HCT116 (cell line): ENCODE data around the gene TAC4. TPM values are rescaled to one million over a fixed set of nuclear protein-coding genes. Genes with fewer than 3 reads are reported as not detected.

ENCODE experiments used
- ATAC-seq: fragments of 200-7000 bp; cut with Tn5 transposase; 2 replicates; pipeline ENCODE4 v1.9.1; 2020; ENCODE audit warnings: mild to moderate bottlenecking, moderate library complexity
- BruUV-seq: library from RNA; stranded (reverse); fragments of 400-500 nt; replicated peaks from 2 replicates; lab custom pipeline; 2021; lab: Mats Ljungman, UMichigan
- CTCF ChIA-PET: fragments of 300-600 bp; sonication (Branson Sonifier 250); formaldehyde crosslinking; loops from one replicate; lab custom pipeline; 2021; ENCODE audit warnings: antibody characterized with exemption; lab: Charles Lee
- POLR2A ChIA-PET: fragments of 300-600, 350-600 bp; sonication (Branson Sonifier 250); formaldehyde crosslinking; loops from one replicate; lab custom pipeline; 2021; ENCODE audit warnings: antibody characterized with exemption; lab: Charles Lee
- RAD21 ChIA-PET, 2 experiments: fragments of 300-600 bp; sonication (Branson Sonifier 250); formaldehyde crosslinking; loops; one replicate each; lab custom pipeline; 2023; ENCODE audit warnings: low total read pairs in 2 of 2; ENCODE audit not compliant: uncharacterized antibody in 2 of 2, unreplicated experiment in 2 of 2, low non-redundant PET in 1 of 2; lab: Charles Lee
- DNase-seq: peaks from one replicate; pipeline ENCODE4 v3.0.0-alpha.2; 2010; ENCODE audit warnings: low read depth, low spot score
- H2AFZ ChIP-seq: fragments of 200-600 bp; shearing (Covaris generic), sonication (generic); 2 replicates; pipeline ENCODE4 v1.6.1; 2017; ENCODE audit warnings: low read depth, mixed run types, mixed read lengths, antibody characterized with exemption, low read length; ENCODE audit not compliant: poor library complexity, severe bottlenecking
- H3K27ac ChIP-seq: 2 replicates; pipeline ENCODE4 v1.5.1; 2012; ENCODE audit warnings: low read depth, low read length
- H3K27me3 ChIP-seq: fragments of 200-600 bp; sonication (generic); 2 replicates; pipeline ENCODE4 v1.6.1; 2016; ENCODE audit warnings: mixed run types, low read length, mixed read lengths; ENCODE audit not compliant: insufficient read depth
- H3K36me3 ChIP-seq, 2 experiments: fragments of 200-500 bp in 1 of 2; fragments of 200-600 bp in 1 of 2; sonication (Bioruptor generic) in 1 of 2; sonication (generic) in 1 of 2; 2 replicates each; pipeline versions ENCODE4 v1.5.1 to v1.6.1; 2014 to 2016; ENCODE audit warnings: low read length in 2 of 2, inconsistent platforms in 1 of 2, mixed read lengths in 1 of 2, mixed run types in 1 of 2; ENCODE audit not compliant: insufficient read depth in 2 of 2, control insufficient read depth in 1 of 2
- H3K4me1 ChIP-seq, 2 experiments: fragments of 200-600 bp in 1 of 2; sonication (generic) in 1 of 2; 2 replicates each; pipeline versions ENCODE4 v1.5.1 to v1.6.1; 2012 to 2017; ENCODE audit warnings: low read length in 2 of 2, inconsistent platforms in 1 of 2, mild to moderate bottlenecking in 1 of 2, mixed read lengths in 1 of 2, mixed run types in 1 of 2, moderate library complexity in 1 of 2; ENCODE audit not compliant: insufficient read depth in 2 of 2, control insufficient read depth in 1 of 2
- H3K4me2 ChIP-seq: fragments of 200-600 bp; sonication (generic); 2 replicates; pipeline ENCODE4 v1.6.1; 2017; ENCODE audit warnings: mixed run types, low read length, mixed read lengths
- H3K4me3 ChIP-seq, 2 experiments: fragments of 200-600 bp in 1 of 2; sonication (generic) in 1 of 2; replicated peaks in 1 of 2; 2 replicates each; pipeline ENCODE4 v1.5.1; 2011 to 2016; ENCODE audit warnings: low read length in 2 of 2, control low read depth in 1 of 2, low read depth in 1 of 2, mild to moderate bottlenecking in 1 of 2, mixed read lengths in 1 of 2, mixed run types in 1 of 2
- H3K79me2 ChIP-seq: fragments of 200-600 bp; sonication (generic); 2 replicates; pipeline ENCODE4 v1.6.1; 2017; ENCODE audit warnings: mild to moderate bottlenecking, mixed run types, low read length, moderate library complexity, mixed read lengths; ENCODE audit not compliant: insufficient read depth
- H3K9ac ChIP-seq: fragments of 200-600 bp; sonication (generic); 2 replicates; pipeline ENCODE4 v1.6.1; 2016; ENCODE audit warnings: low read length, mixed read lengths
- H3K9me2 ChIP-seq: fragments of 200-600 bp; sonication (generic), shearing (Covaris generic); 2 replicates; pipeline ENCODE4 v1.6.1; 2017; ENCODE audit warnings: mixed run types, mild to moderate bottlenecking, moderate library complexity; ENCODE audit not compliant: insufficient read depth
- H3K9me3 ChIP-seq, 2 experiments: fragments of 200-500 bp in 1 of 2; fragments of 200-600 bp in 1 of 2; sonication (Bioruptor generic) in 1 of 2; sonication (generic) in 1 of 2; 2 replicates each; pipeline ENCODE4 v1.6.1; 2014 to 2017; ENCODE audit warnings: low read length in 2 of 2, mixed read lengths in 2 of 2, inconsistent platforms in 1 of 2, low read depth in 1 of 2, mild to moderate bottlenecking in 1 of 2, mixed run types in 1 of 2, moderate library complexity in 1 of 2; ENCODE audit not compliant: control insufficient read depth in 1 of 2, insufficient read depth in 1 of 2
- H4K20me1 ChIP-seq: fragments of 200-600 bp; sonication (generic), shearing (Covaris generic); 2 replicates; pipeline ENCODE4 v1.6.1; 2017; ENCODE audit warnings: mixed run types, mild to moderate bottlenecking, moderate library complexity; ENCODE audit not compliant: insufficient read depth
- CEBPB ChIP-seq: IDR thresholded peaks from 2 replicates; pipeline ENCODE4 v1.6.1; 2012; ENCODE audit warnings: low read depth
- EZH2 ChIP-seq: fragments of 200-600 bp; sonication (generic); IDR thresholded peaks from 2 replicates; pipeline ENCODE4 v1.6.1; 2017; ENCODE audit warnings: antibody characterized with exemption, mixed run types
- EZH2phosphoT487 ChIP-seq: fragments of 200-600 bp; IDR thresholded peaks from 2 replicates; pipeline ENCODE4 v1.6.1; 2018; ENCODE audit warnings: antibody characterized with exemption, borderline replicate concordance
- FOSL1 ChIP-seq: IDR thresholded peaks from 2 replicates; pipeline ENCODE4 v1.6.1; 2012; ENCODE audit warnings: low read depth
- POLR2A ChIP-seq: IDR thresholded peaks from 2 replicates; pipeline ENCODE4 v1.7.0; 2011; ENCODE audit warnings: borderline replicate concordance; ENCODE audit not compliant: insufficient read depth, insufficient read length; ENCODE audit errors: extremely low read depth
- POLR2AphosphoS5 ChIP-seq: IDR thresholded peaks from 2 replicates; pipeline ENCODE4 v1.6.1; 2011; ENCODE audit warnings: mild to moderate bottlenecking, low read depth, low read length, moderate library complexity
- SRF ChIP-seq: IDR thresholded peaks from 2 replicates; pipeline ENCODE4 v1.6.1; 2012; ENCODE audit warnings: low read depth
- TCF7L2 ChIP-seq: IDR thresholded peaks from 2 replicates; pipeline ENCODE4 v1.7.0; 2011; ENCODE audit warnings: borderline replicate concordance, inconsistent platforms; ENCODE audit not compliant: insufficient read depth, insufficient read length; ENCODE audit errors: extremely low read depth
- YY1 ChIP-seq: IDR thresholded peaks from 2 replicates; pipeline ENCODE4 v1.6.1; 2011; ENCODE audit warnings: low read length, low read depth, moderate library complexity, mild to moderate bottlenecking; ENCODE audit not compliant: insufficient replicate concordance; ENCODE audit errors: extremely low read depth
- intact Hi-C: fragments of 100-400 bp; cut with micrococcal nuclease; formaldehyde crosslinking; loops from 2 replicates; pipeline ENCODE4 v1.10.0; 2022
- total RNA-seq: library from RNA; stranded (reverse); gene quantifications from one replicate; pipeline ENCODE4 v1.2.1, GENCODE V29; 2021; ENCODE audit not compliant: unreplicated experiment
- TF ChIP-seq, protein P1 (sequence below): IDR thresholded peaks from 2 replicates; pipeline ENCODE4 v1.6.1; 2011; ENCODE audit warnings: mild to moderate bottlenecking, low read length, moderate library complexity; ENCODE audit not compliant: insufficient replicate concordance; ENCODE audit errors: extremely low read depth
- TF ChIP-seq, protein P2 (sequence below), 3 experiments: fragments of 200-600 bp in 1 of 3; sonication (generic) in 1 of 3; IDR thresholded peaks in 2 of 3; conservative IDR thresholded peaks in 1 of 3; 2 replicates each; pipeline ENCODE4 v1.5.1; 2012 to 2017; ENCODE audit warnings: low read depth in 2 of 3, low read length in 2 of 3, antibody characterized with exemption in 1 of 3, borderline replicate concordance in 1 of 3, control low read depth in 1 of 3, mild to moderate bottlenecking in 1 of 3, mixed read lengths in 1 of 3, mixed run types in 1 of 3, moderate library complexity in 1 of 3; ENCODE audit not compliant: insufficient read depth in 1 of 3
- TF ChIP-seq, protein P3 (sequence below): IDR thresholded peaks from 2 replicates; pipeline ENCODE4 v1.6.1; 2012

Gene TAC4
- total RNA-seq, 1 experiment from 2014 or later: not detected

DNA sequence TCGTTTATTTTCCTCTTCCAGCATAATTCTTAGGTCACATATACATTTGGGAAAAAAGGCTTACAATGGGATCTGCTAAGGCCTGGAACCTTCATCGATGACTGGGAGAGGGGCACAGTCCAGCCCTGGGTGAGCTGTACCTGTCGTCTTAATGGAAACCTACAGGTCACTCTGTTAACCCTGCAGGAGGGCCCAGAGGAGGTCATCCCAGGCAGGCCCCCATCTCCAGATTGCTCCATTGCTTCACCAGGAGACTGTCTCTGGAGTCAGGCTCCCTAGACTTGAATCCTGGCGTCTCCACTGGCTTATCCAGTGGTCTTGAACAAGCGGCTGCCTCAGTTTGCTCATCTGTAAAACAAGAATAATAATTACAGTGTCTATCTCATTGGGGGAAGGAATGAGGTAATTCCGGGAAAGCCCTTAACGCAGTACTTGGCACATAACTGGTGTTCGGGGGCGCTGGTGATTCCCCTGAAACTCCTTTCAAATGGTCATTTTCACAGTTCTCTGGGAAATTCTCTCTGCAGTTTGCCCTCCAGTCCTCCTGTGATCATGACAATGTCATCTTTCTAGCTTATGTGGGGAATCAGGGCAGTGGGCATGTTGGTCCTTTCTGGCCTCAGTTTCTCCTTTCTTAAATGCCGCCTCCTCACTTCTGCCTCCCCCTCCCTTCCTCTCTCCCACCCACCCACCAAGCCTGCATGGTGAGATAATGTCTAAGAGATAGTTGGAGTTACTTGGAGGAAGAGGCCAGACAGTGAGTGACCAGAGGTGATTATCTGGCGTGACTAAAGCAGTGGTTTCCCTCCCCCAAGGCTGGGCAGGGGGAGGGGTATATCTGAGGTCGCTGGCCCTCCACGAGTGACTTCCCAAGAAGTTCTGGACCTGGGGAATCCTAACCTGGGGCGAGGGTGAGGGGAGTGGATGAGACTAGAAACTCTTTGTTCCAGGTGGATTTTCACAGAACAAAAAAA is 31.3 kb upstream of the TAC4 start:
- Histone ChIP-seq H2AFZ (no peak overlapping the region), H3K9ac (no peak overlapping the region), H3K36me3 (no peaks in the 10 kb centered on the region), H3K27ac (no peak overlapping the region), H3K79me2 (no peaks in the 10 kb centered on the region), H3K4me2 (no peak overlapping the region), H3K4me3 (no peak overlapping the region), H3K4me1 (peaks cover 5 to 13% of the 10 kb centered on the region in 2 experiments; a peak in 3 of 4 replicates), H3K27me3 (no peaks in the 10 kb centered on the region), H4K20me1 (no peaks in the 10 kb centered on the region), H3K9me3 (no peaks in the 10 kb centered on the region), H3K9me2 (no peaks in the 10 kb centered on the region)
- ATAC-seq (no peak), DNase-seq (no peak)
- ChIA-PET CTCF (interaction anchor here (1.3 to 9.7 kb wide), 2 partner anchors 73 to 117 kb away, joined by 3 to 123 read pairs; partner anchors contain the start of gene DLX3), RAD21 (interaction anchor here (0.7 to 1.7 kb wide), 2 partner anchors 118 to 125 kb away, joined by 3 to 5 read pairs; no protein-coding TSS in a partner anchor), POLR2A (interaction anchor here (0.6 kb wide), 1 partner anchor 99 kb away, joined by 4 read pairs; no protein-coding TSS in a partner anchor)
- intact Hi-C loops: no loop called here
- TF ChIP-seq EZH2: no peak
- no peak for TF ChIP-seq SRF
- no TSS peak for BruUV-seq

DNA sequence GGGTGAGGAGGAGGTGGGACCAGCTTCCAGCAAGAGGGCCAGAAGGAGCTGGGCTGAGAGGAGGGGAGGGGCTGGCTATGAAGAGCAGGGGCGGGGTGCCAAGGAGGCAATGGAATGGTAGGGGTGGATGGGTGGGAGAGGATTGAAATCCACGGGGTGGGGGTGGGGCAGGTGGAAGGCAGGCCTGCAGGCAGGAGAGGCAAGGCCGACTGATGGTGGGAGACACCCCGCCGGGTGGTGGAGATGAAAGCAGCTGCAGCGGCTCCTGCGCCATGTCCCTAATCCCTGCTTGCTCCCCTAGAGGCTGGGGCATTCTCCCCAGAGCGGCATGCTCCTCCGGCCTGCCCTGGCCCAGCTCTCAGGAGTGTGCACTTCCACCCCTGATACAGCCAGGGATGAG is 27.8 kb upstream of the TAC4 start:
- Histone ChIP-seq H3K27ac (no peak overlapping the region), H2AFZ (no peak overlapping the region), H3K4me3 (no peak overlapping the region), H4K20me1 (no peaks in the 10 kb centered on the region), H3K4me2 (no peak overlapping the region), H3K4me1 (peaks cover under 1 to 8% of the 10 kb centered on the region in 2 experiments; a peak in 3 of 4 replicates), H3K36me3 (no peaks in the 10 kb centered on the region), H3K9ac (no peak overlapping the region), H3K9me2 (no peaks in the 10 kb centered on the region)
- CTCF ChIA-PET: interaction anchor here (0.9 to 9.7 kb wide), 2 partner anchors 77 to 121 kb away, joined by 3 to 123 read pairs; partner anchors contain the start of gene DLX3
- no peak for ATAC-seq
- BruUV-seq: no TSS peak
- intact Hi-C loops: no loop called here
- TF ChIP-seq YY1 (no peak), POLR2A (no peak), FOSL1 (no peak), CEBPB (no peak), SRF (no peak), EZH2 (no peak), TCF7L2 (no peak), POLR2AphosphoS5 (no peak), EZH2phosphoT487 (no peak)
- TF ChIP-seq, protein P1, sequence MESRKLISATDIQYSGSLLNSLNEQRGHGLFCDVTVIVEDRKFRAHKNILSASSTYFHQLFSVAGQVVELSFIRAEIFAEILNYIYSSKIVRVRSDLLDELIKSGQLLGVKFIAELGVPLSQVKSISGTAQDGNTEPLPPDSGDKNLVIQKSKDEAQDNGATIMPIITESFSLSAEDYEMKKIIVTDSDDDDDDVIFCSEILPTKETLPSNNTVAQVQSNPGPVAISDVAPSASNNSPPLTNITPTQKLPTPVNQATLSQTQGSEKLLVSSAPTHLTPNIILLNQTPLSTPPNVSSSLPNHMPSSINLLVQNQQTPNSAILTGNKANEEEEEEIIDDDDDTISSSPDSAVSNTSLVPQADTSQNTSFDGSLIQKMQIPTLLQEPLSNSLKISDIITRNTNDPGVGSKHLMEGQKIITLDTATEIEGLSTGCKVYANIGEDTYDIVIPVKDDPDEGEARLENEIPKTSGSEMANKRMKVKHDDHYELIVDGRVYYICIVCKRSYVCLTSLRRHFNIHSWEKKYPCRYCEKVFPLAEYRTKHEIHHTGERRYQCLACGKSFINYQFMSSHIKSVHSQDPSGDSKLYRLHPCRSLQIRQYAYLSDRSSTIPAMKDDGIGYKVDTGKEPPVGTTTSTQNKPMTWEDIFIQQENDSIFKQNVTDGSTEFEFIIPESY: no peak
- TF ChIP-seq, protein P2, sequence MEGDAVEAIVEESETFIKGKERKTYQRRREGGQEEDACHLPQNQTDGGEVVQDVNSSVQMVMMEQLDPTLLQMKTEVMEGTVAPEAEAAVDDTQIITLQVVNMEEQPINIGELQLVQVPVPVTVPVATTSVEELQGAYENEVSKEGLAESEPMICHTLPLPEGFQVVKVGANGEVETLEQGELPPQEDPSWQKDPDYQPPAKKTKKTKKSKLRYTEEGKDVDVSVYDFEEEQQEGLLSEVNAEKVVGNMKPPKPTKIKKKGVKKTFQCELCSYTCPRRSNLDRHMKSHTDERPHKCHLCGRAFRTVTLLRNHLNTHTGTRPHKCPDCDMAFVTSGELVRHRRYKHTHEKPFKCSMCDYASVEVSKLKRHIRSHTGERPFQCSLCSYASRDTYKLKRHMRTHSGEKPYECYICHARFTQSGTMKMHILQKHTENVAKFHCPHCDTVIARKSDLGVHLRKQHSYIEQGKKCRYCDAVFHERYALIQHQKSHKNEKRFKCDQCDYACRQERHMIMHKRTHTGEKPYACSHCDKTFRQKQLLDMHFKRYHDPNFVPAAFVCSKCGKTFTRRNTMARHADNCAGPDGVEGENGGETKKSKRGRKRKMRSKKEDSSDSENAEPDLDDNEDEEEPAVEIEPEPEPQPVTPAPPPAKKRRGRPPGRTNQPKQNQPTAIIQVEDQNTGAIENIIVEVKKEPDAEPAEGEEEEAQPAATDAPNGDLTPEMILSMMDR (IDR thresholded peaks at IDR 0.05 in 2 of 3, conservative IDR thresholded peaks at IDR 0.05 in 1 of 3; ENCODE audit: borderline replicate concordance in 1 of 3, insufficient read depth in 1 of 3, low read depth in 2 of 3, low read length in 2 of 3): no peak
- TF ChIP-seq, protein P3, sequence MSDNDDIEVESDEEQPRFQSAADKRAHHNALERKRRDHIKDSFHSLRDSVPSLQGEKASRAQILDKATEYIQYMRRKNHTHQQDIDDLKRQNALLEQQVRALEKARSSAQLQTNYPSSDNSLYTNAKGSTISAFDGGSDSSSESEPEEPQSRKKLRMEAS: no peak
- TF ChIP-seq, all 23 proteins: peak for 0
- H3K79me2 ChIP-seq: no peaks in the 10 kb centered on the region
- no peak for DNase-seq
- H3K27me3 ChIP-seq: no peaks in the 10 kb centered on the region
- H3K9me3 ChIP-seq: no peaks in the 10 kb centered on the region
- ChIA-PET RAD21 (interaction anchor here (0.8 to 2.9 kb wide), 3 partner anchors 121 to 122 kb away, joined by 3 to 8 read pairs (median 3); no protein-coding TSS in a partner anchor), POLR2A (no interaction called here)
